NCI-H1105 (cell line): ENCODE measurements around the gene DCD.
"Not testable (repeated sequence)": the region's sequence is repeated elsewhere in the genome, so short reads cannot be mapped to it uniquely, and the experiment has no call there.

Experiments used
- DNase-seq: peaks from one replicate; lab custom pipeline; 2025; lab: John Stamatoyannopoulos, UW

The DCD gene

DNA sequence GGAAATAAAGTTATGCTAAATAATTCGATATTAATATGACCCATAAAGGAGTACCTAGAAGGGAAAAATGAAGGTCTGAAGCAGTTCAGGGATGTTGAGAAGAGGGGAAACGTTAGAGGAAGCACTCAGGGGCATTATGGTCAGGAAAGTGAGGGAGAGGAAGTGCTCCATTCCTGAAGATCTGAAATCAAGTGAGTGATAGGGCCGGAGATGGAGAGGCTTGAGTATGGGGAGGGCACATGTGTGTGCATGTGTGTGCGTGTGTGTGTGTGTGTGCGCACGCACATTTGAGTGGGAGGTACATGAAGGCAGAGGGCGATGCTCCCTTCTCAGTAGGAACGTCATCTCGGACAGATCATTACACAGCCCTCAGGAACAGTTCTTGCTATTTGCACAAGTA, 4.9 kb upstream of the DCD start:
- no peak for DNase-seq

DNA sequence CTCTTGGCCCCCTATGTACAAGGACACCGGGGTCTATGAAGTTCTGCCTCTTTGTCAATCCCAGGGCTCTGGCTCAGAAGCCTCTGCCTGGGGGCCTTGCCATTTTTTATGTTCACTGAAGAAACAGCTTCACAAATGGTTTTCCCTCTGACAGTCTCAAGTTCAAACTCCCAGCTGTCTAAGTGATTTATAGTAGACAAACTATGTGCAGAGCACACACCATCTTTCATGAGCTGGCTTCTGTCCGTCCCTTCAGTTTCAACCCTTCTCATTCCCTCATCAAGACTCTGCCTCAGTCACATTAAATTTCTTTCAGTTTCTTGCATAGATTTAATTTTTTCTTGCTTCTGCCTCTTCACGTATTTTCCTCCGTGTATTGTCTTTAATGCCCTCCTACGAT, 2.7 kb upstream of the DCD start:
- DNase-seq = no peak

DNA sequence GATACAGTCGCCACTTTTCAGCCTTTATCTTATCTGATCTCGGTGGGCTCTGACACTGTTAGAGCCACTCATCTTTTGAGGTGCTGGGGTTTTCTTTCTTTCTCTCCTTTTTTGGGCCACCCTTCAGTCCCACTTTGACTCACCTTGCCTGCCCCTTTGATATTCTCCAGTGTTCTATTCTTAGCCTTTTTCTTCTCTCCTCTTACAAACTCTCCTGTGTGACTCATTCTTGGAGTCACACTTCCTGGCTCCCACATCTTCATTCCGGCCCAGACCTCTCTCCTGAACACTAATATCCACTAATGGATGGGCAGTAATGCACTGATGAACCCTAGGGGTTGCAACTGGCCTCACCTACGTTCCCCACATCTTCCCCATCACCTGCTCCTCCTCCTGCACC, 2.2 kb upstream of the DCD start:
- no peak for DNase-seq

DNA sequence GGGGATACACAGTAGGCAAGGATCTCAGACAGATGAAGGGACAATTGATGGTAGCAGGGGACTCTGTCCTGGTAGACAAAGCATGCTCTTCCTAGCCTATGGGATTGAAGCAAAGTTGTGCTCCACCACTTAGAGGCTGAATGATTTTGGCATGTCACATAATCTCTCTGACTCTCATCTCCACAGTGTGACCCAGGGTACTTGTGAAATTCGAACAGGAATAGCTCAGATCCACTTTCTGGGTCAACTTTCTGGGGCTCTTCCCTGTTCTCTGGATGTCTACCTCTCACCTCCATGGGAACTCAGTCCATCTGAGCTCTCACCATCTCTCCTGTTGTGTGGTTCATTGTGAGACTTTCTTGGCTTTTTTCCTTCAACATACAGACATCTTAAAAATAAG, 1.7 kb upstream of the DCD start:
- DNase-seq = no peak

DNA sequence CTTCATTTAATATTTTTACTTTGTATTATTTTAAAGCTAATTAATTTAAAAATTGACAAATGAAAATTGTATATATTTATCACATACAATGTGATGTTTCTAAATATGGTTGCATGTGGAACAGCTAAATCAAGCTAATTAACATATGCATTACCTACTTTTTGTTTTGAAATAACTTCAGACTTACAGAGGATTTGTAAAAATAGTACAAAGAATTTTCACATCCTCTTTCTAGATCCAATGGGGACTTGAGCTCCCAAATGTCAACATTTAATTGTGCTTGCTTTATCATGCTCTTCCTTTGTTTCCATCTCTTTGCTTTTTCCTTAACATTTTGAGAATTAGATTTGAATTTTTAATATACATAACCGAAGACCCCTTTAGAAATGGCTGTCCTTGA, 6.6 kb downstream of the DCD start:
- DNase-seq = no peak

DNA sequence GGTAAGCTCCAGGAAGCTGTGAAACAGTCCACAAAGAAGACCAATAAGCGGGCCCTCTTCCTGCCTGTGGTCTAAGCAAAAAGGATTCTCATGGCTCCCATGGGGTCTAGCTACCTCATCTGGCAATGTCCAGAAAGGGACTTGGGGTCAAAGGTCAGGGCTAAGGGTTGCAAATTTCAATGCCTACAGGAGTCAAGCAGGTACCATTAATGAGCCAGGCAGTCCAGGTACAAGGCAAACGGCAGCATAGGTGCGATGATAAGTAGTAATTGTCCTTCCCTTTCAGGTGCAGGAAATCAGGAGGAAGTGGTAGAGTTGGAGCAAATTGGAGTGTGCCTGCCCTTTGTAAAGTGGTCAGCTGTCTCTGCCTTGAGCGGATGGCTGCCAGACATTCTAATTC, 7.1 kb downstream of the DCD start:
- no peak for DNase-seq

DNA sequence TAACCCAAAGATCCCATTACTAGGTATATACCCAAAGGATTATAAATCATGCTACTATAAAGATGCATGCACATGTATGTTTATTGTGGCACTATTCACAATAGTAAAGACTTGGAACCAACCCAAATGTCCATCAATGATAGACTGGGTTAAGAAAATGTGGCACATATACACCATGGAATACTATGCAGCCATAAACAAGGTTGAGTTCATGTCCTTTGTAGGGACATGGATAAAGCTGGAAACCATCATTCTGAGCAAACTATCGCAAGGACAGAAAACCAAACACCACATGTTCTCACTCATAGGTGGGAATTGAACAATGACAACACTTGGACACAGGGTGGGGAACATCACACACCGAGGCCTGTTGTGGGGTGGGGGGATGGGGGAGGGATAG, 9.1 kb downstream of the DCD start:
- DNase-seq = not testable (repeated sequence)

DNA sequence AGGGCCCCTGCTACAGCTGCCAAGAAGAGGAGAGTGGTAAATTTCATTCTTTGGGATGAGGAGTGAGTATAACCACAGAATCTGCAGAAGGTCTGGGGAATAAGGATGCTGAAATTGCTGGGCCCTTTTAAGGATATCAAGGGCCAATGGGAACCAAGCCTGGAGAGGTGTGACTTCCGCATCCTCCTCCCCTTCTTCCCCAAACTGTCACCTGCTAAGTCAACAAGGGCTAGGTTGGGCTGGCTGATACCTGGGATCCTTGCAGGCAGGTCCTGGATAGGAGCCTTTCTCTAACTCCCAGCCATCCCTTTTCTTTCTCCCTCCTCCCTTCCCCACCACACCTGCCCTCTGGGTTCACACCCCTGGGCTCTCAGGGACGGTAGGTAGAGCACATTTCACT, 13.4 kb downstream of the DCD start, which contains the start of gene LACRT:
TSS of gene LACRT (minus strand) at position 101 of the 400 bp plus-strand sequence. CDS start at position 47, 54 bp downstream.
- no peak for DNase-seq

DNA sequence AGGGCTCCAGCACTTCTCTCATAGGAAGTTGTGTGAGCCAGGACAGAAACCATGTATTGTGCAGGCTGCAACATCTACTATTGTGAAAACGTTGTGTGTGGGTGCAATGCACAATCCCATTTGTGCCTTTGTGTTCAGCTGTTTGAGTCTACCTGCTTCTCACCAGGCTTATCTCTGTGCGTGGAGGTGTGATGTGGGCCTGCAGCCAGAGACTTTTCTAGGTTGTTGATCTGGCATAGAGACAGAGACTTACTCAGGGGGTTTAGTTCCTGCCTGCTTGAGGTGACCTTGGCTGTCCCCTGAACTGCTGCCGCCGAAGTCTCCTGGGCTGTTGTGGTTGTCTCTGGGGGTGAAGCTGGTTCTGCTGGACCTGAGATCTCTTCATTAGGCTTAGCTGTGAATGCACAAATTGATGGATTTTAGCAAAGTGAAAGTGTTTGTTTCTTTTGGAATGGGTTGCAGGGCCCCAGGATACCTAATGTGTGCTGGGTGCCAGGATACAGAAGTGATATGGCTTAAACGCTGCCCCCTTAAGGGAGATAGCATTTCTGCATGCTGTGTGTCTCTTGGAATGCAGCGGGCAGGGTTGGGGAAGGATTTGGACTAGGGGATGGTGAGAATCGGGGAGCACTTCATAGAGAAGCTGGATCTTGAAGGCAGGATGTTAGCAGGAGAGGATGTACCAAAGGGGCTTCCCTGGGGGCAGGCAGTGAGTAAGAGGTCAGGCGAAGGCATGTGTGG, 16.0 kb downstream of the DCD start:
- DNase-seq = no peak

DNA sequence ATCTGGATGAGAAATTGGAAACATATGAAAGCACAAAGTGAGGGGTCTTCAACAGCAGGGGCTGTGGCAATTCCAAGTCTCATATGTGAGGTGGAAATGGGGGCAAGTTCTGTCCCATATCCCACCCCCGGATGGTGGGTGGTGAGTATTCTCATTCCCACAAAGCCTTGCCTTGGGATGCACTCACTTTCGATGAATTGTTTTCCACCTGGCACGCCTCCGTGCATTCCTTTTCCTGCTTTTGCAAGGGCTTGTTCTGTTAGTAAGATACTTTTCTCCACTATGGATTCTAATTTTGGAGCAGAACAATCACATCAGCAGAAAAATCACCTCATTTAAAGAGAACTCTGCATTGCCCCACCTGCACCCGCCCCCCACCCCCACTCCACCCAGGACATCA, 16.6 kb downstream of the DCD start:
- no peak for DNase-seq

DNA sequence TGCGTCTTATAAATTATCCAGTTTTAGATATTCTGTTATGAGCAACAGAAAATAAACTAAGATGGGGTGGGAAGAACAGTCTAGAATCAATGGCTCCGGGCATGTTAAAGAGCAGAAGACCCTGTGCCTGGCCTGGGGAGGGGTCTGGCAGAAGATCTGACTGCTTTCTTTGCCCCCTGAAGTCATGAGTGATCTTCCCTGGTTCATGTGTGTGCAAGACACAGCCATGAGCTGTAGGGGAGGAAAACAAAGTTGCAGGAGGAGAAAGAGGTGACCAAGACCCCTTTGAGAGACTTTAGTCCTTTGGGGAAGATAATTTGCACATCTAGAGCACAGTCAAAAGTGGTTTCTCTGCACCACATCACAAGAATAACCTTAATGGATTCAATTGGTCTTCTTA, 18.2 kb downstream of the DCD start:
- no peak for DNase-seq

DNA sequence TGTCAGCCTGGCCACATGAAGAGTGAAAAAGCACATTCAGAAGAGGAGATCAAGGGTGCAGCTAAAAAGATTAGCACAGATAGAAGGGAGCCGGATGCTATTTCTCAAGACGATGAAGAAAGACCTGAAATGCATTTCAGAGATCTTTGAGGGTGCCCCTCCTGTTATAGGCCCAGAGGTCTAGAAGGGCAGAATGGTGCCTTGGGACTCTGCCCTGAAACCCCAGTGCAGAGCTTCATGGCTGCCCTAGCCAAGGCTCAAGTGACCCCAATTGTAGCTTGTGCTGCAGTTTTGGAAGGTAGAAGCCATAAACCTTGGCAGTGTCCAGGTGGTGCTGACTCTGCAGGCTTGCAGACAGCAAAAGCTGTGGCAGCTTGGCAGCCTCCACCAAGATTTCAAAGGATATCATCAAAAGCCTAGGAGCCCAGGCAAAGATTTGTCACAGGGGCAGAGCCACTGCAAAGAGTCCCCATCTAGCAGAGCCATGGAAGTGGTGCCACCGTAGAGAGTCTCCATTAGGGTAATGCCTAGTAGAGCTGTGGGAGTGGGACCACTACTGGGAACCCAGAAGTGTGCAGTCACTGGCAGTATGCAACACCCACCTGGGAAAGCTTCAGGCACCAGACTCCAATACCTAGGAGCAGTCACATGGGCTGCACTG, 19.8 kb downstream of the DCD start:
- no peak for DNase-seq

DNA sequence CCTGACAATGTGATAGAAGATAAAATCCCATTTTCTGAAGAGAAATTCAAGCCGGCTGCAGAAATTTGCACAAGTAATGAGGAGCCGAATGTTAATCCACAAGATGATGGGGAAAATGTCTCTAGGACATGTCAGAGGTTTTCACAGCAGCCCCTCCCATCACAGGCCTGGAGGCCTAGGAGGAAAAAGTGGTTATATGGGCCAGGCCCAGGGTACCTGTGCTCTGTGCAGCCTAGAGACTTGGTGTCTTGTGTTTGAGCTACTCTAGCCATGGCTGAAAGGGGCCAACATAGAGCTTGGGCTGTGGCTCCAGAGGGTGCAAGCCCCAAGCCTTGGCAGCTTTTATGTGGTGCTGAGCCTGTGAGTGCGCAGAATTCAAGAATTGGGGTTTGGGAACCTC, 20.9 kb downstream of the DCD start:
- no peak for DNase-seq

DNA sequence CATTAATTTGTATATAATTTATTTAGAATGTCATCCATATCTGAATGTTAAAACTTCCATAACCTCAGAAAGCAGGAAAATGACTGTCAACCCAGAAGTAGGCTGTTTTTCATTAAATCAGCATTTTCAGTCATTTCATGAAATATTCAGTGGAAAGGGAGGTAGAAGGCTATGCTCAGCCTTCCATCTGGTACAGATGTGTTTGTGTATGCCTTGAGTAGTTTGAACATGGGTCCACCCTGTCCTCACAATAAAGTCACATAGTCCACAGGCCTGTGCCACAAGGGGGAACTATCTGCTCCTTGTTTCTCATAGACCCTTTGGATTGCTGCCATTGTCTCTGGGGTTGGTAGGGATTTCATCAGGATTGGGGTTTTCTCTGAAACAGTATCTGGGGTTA, 22.6 kb downstream of the DCD start:
- no peak for DNase-seq

DNA sequence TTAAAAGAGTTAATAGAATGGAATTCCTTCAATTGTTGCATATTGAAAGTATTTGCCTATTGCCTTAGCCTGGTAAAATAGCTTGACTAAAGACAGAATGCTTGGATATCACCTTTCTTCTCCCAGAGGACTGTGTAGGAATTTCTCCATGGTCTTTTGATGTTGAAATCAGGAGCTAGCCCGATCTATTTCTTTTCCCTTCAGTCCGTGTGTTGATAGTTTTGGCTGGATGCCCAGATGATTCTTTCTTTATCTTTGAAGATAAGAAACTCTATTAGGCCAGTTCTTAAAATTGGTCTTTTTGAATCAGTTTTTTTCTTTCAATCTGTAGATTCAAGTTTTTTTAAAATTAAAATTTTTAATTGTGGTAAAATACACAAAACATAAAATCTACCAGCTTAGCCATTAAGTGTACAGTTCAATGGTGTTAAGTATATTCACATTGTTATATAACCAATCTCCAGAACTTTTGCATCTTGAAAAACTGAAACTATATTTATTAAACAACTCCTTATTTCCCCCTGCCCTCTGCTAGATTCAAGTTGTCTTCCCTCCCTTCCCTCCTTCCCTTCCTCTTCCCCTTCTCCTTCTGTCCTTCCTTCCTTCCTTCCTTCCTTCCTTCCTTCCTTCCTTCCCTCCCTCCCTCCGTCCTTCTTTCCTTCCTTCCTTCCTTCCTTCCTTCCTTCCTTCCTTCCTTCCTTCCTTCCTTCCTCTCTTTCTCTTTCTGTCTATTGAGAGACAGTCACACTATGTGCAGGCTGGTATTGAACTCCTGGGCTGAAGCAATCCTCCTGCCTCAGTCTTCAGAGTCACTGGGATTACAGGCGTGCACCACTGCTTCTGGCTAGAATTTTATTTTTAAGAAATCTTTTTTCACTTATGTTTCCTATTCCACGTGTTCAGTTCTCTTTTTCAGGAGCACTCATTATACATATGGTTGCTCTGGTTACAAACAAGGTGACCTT, 23.6 kb downstream of the DCD start:
- DNase-seq = no peak

DNA sequence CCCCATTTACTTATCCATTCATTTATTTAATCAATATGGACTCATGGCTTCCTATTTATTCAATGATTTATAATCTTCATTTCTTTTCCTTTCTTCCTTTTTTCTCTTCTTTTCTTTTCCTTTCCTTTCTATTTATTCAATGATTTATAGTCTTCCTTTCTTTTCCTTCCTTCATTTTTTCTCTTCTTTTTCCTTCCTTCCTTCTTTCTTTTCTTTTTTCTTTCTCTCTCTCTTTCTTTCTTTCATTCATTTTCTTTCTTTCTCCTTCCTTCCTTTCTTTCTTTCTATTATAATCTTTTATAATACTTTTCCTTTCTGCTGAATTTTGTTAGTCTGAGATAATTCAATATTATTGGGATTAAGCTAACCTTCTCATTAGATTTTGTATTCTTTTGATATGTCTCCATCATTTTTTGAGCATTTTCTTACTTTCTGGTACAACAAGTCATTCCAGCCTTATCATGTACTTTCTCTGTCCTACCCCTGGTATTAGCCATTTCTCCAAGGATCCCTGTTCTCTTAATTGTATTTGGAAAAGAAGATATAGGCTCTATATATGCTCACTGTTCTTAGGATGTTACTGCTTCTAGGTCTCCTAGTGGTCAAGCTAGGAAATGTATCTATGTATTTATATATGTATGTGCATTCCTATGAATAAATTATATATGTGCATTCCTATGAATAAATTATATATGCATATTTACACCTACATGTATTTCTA, 25.5 kb downstream of the DCD start:
- no peak for DNase-seq

DNA sequence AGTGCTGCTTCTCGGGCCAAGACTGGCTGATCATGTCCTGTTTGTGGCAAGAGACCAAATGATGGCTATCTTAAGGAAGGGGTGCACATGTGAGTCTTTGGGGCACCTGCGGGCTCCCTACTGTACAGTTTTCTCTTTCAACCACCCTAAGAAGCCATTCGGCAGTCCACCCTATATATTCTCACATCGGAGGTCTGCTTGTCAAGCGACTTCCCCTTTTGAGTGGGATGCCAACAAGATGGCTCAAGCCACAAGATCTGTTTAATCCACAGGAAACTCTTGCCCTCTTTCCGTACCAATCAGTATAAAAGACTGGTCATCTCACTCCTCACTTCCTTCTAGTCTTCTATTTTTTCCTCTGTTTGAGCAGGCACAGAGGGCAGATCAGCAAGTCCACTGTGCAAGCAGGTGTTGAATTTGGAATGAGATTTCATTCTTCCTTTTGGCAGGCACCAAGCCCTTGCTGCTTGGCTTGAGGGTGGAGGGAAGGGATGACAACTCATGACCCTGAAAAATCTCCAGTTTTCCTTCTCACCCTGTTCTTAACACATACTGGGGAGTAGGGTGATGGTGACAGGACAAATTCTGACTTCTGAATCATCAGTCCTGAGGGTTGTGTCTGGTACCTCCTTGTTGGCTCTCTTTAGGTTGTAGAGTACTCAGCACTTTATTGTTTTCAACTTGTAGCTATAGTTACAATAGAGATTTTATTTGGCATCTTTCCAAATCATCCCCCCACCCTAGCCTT, 31.1 kb downstream of the DCD start:
- DNase-seq = no peak

DNA sequence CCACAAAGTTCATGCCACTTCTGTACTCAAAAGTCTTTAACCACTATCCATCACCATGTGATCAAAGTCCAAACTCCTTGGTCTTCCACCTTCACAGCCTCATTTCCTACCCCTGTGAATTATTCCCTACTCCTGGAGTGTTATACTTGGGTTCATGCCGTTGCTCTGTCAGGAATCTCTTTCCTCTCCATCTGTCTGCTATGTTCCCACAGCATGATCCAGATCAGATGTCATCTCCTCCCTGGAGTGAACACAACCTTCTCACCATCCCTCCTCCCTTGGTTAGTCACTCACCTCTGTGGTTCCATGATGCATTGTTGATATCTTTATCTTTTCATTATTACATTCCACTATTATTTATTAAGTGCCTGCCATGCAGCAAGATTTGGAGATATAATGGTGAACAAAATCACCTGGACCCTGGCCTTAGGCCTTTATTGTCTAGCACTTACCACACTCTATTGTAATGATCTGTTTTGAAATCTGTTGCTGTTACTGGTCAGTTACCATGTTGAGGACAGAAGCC, 35.9 kb downstream of the DCD start:
- DNase-seq = no peak

DNA sequence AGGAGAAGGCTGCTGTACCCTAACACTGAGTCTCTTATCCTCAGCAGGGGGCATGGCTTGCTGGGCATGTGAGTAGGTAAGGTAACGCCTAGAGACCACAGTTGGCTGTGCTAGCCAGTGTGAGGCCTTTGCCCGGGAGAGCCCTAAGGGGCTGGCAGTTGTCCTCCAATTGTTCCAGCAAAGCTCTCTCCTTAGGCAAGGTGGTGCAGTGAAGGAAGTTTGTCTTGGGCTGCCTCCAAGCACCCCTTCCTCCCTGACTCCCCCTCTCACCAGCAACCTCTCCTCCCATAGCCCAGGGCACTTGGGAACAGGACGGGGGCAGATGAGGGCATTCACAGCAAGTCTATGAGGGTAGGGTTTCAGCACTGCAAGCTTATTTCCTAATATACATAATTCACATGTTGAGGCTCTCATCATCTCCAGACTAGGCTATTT, 36.4 kb downstream of the DCD start:
- DNase-seq = no peak

DNA sequence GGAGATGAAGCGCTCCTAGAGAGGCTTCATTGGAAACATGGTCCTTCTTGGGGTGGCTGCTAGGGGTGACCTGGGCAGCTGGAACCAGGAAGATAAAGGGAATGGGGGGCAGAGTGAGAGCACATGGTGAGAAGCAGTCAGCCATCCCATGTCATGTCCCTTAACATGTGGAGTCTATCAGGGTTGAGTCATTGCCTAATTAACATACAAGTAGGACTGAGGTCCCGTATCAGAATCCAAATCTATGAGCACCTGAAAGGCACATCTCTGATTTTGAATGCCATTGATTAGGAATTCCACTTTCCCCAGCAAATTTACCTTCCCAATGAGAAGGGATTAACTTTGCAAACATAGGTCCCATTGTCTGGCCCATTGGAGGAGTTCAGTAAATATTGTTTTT, 39.4 kb downstream of the DCD start:
- DNase-seq = no peak

DNA sequence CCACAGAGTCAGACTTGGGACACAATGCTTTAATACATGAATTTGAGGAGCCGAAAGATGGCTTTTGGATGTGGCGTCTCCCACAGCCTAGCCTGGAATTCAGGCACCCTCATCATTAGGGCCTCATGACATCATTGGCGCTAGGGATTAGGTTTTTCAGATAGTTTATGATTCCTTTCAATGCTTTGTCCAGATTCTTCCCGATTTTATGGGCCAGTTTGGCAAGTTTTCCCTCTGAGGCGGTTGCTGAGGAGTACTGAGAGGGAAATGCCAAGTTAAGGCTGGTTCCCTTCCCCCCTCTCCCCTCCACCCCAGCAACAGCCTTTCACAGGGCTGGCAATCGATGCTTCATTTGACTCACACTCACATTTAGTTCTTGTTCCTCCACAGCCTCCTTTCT, 40.0 kb downstream of the DCD start:
- DNase-seq = no peak
